HG03521 (cell line): Measurements from ENCODE around the gene SAMD11.

Source experiments
- ATAC-seq: cut with Tn5 transposase; IDR thresholded peaks from one replicate; pipeline ENCODE4 v1.9.1; 2021; ENCODE audit warnings: mild to moderate bottlenecking, moderate library complexity; ENCODE audit not compliant: unreplicated experiment

SAMD11 gene

DNA sequence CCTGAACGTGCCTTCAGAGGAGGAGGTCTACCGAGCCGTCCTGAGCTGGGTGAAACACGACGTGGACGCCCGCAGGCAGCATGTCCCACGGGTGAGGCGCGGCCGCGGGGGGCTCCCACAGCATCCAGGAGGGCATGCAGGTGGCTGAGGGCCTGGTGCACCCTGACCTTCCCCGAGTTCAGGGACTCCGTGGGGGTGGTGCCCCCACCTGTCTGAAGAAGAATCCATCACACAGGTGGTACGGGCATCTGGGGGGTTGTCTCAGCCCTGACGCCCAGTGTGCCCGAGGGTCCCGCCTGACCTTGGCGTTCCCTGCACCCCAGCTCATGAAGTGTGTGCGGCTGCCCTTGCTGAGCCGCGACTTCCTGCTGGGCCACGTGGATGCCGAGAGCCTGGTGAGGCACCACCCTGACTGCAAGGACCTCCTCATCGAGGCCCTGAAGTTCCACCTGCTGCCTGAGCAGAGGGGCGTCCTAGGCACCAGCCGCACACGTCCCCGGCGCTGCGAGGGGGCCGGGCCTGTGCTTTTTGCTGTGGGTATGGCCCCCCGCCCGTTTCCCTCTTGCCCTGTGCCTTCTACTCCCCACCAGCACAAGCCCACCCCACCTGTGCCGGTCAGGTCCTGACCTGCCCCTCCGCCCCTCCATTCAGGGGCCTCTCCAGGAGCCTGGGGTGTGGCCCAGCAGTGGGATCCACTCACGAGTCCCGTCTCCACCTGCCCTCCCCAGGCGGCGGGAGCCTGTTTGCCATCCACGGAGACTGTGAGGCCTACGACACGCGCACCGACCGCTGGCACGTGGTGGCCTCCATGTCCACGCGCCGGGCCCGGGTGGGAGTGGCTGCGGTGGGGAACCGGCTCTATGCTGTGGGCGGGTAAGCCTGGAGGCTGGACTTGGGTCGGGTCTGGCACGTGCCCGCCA is 38.9 kb downstream of the SAMD11 start:
- no peak for ATAC-seq

GRCh38 chr1:963301-963651 is 39.6 kb downstream of the SAMD11 start:
- ATAC-seq = no peak

- ATAC-seq = no peak
Observed at GRCh38 chr1:963746-964525, 40.2 kb downstream of the SAMD11 start.

DNA sequence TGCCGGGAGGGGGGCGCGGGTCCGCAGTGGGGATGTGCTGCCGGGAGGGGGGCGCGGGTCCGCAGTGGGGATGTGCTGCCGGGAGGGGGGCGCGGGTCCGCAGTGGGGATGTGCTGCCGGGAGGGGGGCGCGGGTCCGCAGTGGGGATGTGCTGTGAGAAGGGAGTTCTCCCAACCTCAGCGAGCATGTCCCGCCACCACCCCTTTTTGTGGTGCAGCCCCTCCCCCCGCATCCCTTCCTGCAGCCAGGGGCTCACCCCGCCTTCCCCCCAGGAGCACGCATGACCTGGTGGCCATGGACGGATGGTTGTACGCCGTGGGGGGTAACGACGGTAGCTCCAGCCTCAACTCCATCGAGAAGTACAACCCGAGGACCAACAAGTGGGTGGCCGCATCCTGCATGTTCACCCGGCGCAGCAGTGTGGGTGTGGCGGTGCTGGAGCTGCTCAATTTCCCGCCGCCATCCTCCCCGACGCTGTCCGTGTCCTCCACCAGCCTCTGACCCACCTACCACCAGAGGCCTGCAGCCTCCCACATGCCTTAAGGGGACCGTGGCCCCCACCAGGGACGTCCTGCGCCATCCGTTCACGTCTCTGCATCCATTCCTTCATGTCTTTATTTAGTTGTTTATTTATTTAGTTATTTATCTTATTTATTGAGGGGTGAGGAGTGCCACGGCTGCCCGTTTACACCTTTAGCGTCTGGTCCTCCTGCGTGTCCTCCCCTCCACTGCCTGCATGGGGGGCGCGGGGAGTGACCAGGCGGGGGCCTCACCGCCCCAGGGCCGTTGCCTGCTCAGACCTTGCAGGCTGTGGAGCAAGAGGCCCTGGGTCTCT is 41.2 kb downstream of the SAMD11 start:
- no peak for ATAC-seq

DNA sequence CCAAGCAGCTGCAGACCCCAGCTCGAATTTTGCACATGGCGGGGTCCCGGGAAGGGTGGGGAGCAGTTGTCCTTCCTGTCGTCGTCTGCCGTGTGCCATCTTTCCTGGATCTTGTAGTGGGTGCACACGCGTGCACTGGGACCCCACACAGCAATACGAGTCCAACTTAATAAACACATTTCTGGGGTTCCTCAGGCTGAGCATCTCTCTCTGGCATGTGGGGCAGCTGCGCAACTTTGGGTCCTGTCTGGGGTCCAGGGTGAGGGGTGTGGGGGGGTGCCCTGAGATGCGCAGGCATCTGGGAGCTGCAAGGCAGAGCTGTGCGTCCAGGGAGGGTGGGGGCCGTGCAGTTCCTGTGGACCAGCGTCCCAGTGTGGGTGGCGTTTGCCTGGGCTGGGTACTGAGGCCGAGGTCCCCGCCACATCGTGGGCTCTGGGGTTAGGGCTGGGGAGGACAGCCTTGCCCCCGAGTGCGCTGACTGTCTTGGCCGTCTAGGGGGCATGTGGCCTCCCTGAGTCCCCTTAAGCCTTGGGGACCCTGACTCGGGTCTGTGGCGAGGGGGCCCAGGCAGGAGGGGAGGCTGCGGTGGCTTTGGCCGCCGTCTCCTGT is 41.9 kb downstream of the SAMD11 start:
- no peak for ATAC-seq

DNA sequence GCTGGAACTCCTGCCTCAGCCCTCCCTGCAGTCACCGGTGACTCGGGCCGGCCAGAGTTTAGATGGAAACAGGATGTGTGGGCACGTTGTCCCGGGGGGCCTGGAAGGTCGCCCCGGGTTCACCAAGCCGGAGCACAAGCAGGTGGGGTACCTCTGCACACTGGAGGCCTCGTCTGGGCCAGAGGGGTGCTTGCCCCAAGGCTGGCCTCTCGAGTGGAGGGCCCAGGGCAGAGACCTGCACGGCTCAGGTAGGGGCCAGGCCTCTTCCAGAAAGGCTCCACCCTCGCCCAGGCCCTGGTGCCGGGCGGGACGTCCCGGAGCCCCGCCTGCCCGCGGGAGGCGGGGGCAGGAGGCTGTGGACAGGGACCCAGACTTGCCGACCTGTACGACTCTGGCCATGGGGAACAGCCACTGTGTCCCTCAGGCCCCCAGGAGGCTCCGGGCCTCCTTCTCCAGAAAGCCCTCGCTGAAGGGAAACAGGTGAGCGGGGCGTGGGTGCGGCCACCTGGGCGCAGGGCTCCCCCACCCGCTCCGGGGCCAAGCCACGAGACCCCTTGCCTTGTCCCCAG is 42.5 kb downstream of the SAMD11 start, which contains the start of gene PLEKHN1:
Gene PLEKHN1 (plus strand): TSS at position 348 of the 569 bp plus-strand sequence. CDS start 50 bp downstream, at position 398.
- ATAC-seq = no peak

DNA sequence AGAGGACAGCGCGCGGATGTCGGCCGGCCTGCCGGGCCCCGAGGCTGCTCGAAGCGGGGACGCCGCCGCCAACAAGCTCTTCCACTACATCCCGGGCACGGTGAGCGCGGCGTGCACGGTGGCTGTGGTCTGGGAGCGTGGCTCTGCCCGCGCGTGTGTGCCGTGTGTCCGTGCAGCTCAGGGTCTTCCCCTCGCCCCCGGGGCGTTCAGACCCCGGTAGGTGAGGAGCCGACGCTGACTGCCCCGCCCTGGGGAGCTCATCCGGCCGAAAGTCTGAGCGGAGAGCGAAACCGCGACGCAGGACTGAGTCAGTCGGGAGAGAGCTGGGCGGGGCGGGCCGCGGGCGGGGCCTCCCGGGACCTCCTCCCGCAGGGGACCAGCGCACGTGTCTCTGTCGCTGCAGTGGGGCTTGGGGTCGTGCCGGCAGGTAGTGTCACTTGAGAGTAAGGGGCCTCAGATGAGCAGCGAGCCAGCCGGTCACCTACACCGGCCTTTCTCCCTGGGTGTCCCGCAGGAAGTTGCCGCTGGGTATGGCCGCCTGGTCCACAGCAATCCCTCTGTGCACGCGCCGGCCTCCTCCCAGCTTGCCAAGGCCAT is 43.1 kb downstream of the SAMD11 start:
- peak; percentile 42 for ATAC-seq

GRCh38 chr1:967466-968343 is 44.0 kb downstream of the SAMD11 start:
- no peak for ATAC-seq

- ATAC-seq = no peak
Observed at GRCh38 chr1:969260-969855, 45.6 kb downstream of the SAMD11 start.

GRCh38 chr1:970242-970972 is 46.7 kb downstream of the SAMD11 start:
- ATAC-seq = no peak

GRCh38 chr1:970973-971730 is 47.4 kb downstream of the SAMD11 start:
- ATAC-seq = no peak

DNA sequence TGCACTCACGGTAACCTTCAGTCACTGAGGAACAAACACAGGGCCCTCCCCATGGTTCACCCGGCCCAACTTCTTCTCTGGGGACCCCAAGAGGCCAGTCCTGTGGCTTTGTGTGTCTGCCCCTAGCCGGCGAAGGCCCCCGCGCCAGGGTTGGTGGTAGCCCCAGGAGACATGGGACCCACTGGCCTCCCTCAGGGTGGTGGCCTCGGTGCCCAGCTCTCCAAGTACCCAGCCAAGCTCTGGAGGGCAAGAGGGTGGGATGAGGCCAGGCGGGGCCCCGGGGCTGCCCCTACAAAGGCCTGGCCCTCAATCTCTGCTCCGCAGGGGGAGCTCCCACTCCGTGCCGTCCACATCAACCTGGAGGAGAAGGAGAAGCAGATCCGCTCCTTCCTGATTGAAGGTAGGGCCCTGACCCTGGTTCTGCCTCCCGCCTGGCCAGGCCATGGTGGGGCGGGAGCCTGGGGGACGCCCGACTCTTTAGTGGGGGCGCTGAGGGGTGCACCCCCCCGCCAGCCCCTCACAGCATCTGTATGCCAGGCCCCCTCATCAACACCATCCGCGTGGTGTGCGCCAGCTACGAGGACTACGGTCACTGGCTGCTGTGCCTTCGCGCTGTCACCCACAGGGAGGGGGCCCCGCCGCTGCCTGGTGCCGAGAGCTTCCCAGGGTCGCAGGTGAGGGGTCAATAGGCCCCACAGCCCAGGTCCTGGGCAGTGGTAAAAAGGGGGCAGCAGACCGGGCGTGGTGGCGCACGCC is 48.2 kb downstream of the SAMD11 start:
- no peak for ATAC-seq

DNA sequence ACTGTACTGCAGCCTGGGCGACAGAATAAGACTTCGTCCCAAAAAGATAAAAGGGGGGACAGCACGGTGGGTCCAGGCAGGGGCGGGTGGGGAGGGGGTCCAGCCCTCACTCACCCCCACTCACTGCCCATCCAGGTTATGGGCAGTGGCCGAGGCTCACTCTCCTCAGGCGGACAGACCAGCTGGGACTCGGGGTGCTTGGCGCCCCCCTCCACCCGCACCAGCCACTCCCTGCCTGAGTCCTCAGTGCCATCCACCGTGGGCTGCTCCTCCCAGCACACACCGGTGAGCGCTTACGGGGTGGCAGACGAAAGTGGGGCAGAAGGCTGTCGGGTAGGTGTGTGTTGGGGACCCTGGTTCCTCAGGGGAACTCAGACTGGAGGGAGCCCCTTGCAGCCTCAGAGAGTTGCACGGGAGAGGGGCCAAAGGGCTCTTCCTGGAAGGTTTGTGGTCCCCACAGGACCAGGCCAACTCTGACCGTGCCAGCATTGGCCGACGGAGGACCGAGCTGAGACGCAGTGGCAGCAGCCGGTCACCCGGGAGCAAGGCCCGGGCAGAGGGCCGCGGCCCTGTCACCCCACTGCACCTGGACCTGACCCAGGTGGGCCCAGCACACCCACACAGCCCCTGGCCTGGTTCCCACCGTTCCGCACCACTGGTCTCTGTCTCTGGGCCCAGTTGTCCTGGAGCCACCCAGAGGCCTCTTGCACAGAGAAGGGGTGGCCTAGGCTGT is 49.2 kb downstream of the SAMD11 start:
- no peak for ATAC-seq

DNA sequence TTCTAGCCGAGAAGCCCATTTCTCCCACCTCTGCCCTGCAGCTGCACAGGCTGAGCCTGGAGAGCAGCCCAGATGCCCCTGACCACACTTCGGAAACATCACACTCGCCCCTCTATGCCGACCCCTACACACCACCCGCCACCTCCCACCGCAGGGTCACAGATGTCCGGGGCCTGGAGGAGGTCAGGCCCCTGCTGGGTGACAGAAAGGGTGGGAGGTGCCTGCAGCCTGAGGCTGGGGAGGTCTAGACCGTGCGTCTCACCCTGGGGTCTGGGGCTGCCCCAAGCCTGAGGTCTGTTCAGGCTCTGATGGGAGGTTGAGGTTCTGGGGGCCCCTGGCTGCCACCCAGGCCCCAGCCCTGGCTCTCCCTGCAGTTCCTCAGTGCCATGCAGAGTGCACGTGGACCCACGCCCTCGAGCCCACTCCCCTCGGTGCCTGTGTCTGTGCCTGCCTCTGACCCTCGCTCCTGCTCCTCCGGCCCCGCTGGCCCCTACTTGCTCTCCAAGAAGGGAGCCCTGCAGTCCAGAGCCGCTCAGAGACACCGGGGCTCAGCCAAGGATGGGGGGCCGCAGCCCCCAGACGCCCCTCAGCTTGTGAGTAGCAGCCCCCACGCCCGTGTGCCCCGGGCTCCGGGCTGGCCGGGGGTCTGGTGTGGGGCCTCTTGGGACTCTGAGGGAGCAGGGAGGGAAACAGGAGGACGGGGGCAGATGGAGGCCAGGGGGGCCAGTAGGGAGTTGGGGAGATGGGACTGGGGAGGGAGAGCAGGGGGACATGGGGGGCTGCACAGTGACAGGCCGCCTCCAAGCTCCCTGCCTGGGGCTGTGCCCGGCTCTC is 50.0 kb downstream of the SAMD11 start:
- no peak for ATAC-seq

- no peak for ATAC-seq
Observed at GRCh38 chr1:974293-974640, 50.5 kb downstream of the SAMD11 start.
